K562 (cell line): ENCODE results near the gene TARS2. TPM values are rescaled to one million over a fixed set of nuclear protein-coding genes. Genes with fewer than 3 reads are reported as not detected.

Source experiments
- CBFA2T2 ChIP-seq: fragments of 450-650 bp; conservative IDR thresholded peaks from 2 replicates; pipeline ENCODE4 v1.6.1; 2017; ENCODE audit warnings: mild to moderate bottlenecking
- EWSR1 ChIP-seq: fragments of 450-650 bp; IDR thresholded peaks from 2 replicates; pipeline ENCODE4 v1.6.1; 2018; ENCODE audit warnings: borderline replicate concordance, mild to moderate bottlenecking, low read depth, moderate library complexity; ENCODE audit not compliant: partially characterized antibody
- GTF2A2 ChIP-seq: IDR thresholded peaks from 2 replicates; pipeline ENCODE4 v1.6.1; 2016; ENCODE audit warnings: mild to moderate bottlenecking, missing genetic modification characterization, missing compliant biosample characterization
- HEY1 ChIP-seq: fragments of 250-450 bp; sonication (Bioruptor Pico); IDR thresholded peaks from 2 replicates; pipeline ENCODE4 v1.5.0; 2020; ENCODE audit warnings: mild to moderate bottlenecking, moderate library complexity, borderline replicate concordance
- HNRNPLL ChIP-seq: fragments of 200-400 bp; formaldehyde crosslinking; IDR thresholded peaks from 2 replicates; pipeline ENCODE4 v1.6.1; 2017; ENCODE audit warnings: low read length, low read depth, mild to moderate bottlenecking; ENCODE audit not compliant: poor library complexity, severe bottlenecking
- HNRNPUL1 ChIP-seq: fragments of 200-400 bp; formaldehyde crosslinking; IDR thresholded peaks from 2 replicates; pipeline ENCODE4 v1.6.1; 2017; ENCODE audit warnings: low read length
- MAFG ChIP-seq: fragments of 450-650 bp; conservative IDR thresholded peaks from 2 replicates; pipeline ENCODE4 v1.6.1; 2016; ENCODE audit warnings: missing genetic modification characterization, missing compliant biosample characterization
- MED1 ChIP-seq: sonication (generic); formaldehyde crosslinking; IDR thresholded peaks from 2 replicates; pipeline ENCODE4 v1.8.1; 2023; ENCODE audit warnings: missing genetic modification reagents, borderline replicate concordance
- NBN ChIP-seq: fragments of 450-650 bp; IDR thresholded peaks from 2 replicates; pipeline ENCODE4 v1.6.1; 2016; ENCODE audit warnings: low read depth, mild to moderate bottlenecking
- NR0B1 ChIP-seq: fragments of 450-650 bp; IDR thresholded peaks from one replicate; pipeline ENCODE4 v1.6.1; 2018; ENCODE audit warnings: mild to moderate bottlenecking, moderate library complexity; ENCODE audit not compliant: partially characterized antibody
- PATZ1 ChIP-seq: fragments of 250-450 bp; sonication (Bioruptor Pico); IDR thresholded peaks from 2 replicates; pipeline ENCODE4 v1.5.0; 2020; ENCODE audit warnings: mild to moderate bottlenecking, borderline replicate concordance
- PKNOX1 ChIP-seq: fragments of 450-650 bp; IDR thresholded peaks from 2 replicates; pipeline ENCODE4 v1.6.1; 2016
- RBM15 ChIP-seq: fragments of 200-400 bp; formaldehyde crosslinking; IDR thresholded peaks from 2 replicates; pipeline ENCODE4 v1.6.1; 2018; ENCODE audit warnings: mild to moderate bottlenecking, low read length, moderate library complexity; ENCODE audit not compliant: insufficient read depth
- SRF ChIP-seq, 2 experiments: fragments of 250-450, 450-650 bp in 1 of 2; sonication (Bioruptor Pico) in 1 of 2; sonication (generic) in 1 of 2; formaldehyde crosslinking; IDR thresholded peaks; 2 replicates each; pipeline versions ENCODE4 v1.5.0 to v1.5.1; 2020 to 2022; ENCODE audit warnings: mild to moderate bottlenecking in 1 of 2, missing genetic modification reagents in 1 of 2
- TAF15 ChIP-seq: fragments of 200-400 bp; formaldehyde crosslinking; IDR thresholded peaks from 2 replicates; pipeline ENCODE4 v1.6.1; 2017; ENCODE audit warnings: mild to moderate bottlenecking, low read depth, low read length, moderate library complexity
- TOE1 ChIP-seq, 2 experiments: fragments of 450-650 bp in 1 of 2; sonication (generic) in 1 of 2; formaldehyde crosslinking in 1 of 2; IDR thresholded peaks; 2 replicates each; pipeline versions ENCODE4 v1.7.1 to v1.8.0; 2016 to 2022; ENCODE audit warnings: borderline replicate concordance in 2 of 2, mild to moderate bottlenecking in 2 of 2, antibody characterized with exemption in 1 of 2, inconsistent platforms in 1 of 2, low read depth in 1 of 2, missing genetic modification reagents in 1 of 2, moderate library complexity in 1 of 2
- ZBTB33 ChIP-seq: sonication (generic); formaldehyde crosslinking; IDR thresholded peaks from 2 replicates; pipeline ENCODE4 v1.8.1; 2023; ENCODE audit warnings: mild to moderate bottlenecking, missing genetic modification reagents
- ZFPM2 ChIP-seq: fragments of 250-450 bp; sonication (Bioruptor Pico); IDR thresholded peaks from 2 replicates; pipeline ENCODE4 v1.5.1; 2022; ENCODE audit warnings: mild to moderate bottlenecking
- ZKSCAN8 ChIP-seq: fragments of 200-800 bp; sonication (Bioruptor generic); IDR thresholded peaks from 2 replicates; pipeline ENCODE4 v1.6.1; 2016; ENCODE audit warnings: missing genetic modification characterization, missing compliant biosample characterization
- ZNF589 ChIP-seq: fragments of 200-800 bp; sonication (Bioruptor generic); IDR thresholded peaks from 2 replicates; pipeline ENCODE4 v1.6.1; 2016; ENCODE audit warnings: low read depth, missing genetic modification characterization, missing compliant biosample characterization
- polyA plus RNA-seq, 8 experiments: library from polyadenylated mRNA; depleted of rRNA in 4 of 8; stranded (reverse) in 5 of 8; unstranded in 3 of 8; fragments of >200 nt; fragmentation: Nextera tagmentation in 2 of 8; fragmentation: Illumina TruSeq in 1 of 8; extraction: Ambion mirVana in 2 of 8; extraction: Trizol in 1 of 8; gene quantifications; 2 replicates each; pipeline versions ENCODE4 v1.2.1 to v1.2.3, GENCODE V29; 2011 to 2014; ENCODE audit warnings: inconsistent platforms in 1 of 8, missing spikeins in 1 of 8
- total RNA-seq, 7 experiments: library from RNA; depleted of rRNA in 6 of 7; stranded (reverse); fragments of >200 nt in 6 of 7; fragmentation: Illumina TruSeq in 2 of 7; extraction: Trizol in 2 of 7; gene quantifications; 2 replicates each; pipeline versions ENCODE4 v1.2.1 to v1.2.3, GENCODE V29; 2011 to 2021; ENCODE audit warnings: low replicate concordance in 1 of 7

Gene TARS2
- total and polyA plus RNA-seq, 9 of the 15 experiments (the other 6 are each of a cell fraction or from before 2014, with no cell fraction given) = 17.0 to 64.2 (median 39.4) TPM

- TF ChIP-seq RBM15 (no peak), ZNF589 (CRISPR knock-in tag) (no peak), TAF15 (no peak), HNRNPUL1 (no peak), MED1 (CRISPR knock-in tag) (no peak), PKNOX1 (peak; percentile 17; the same call in 1 of the 2 replicates), HEY1 (CRISPR knock-in tag) (no peak), MAFG (tag) (no peak; the same call in 1 of the 2 replicates), EWSR1 (no peak), NR0B1 (no peak), ZKSCAN8 (CRISPR knock-in tag) (no peak), PATZ1 (CRISPR knock-in tag) (no peak), TOE1 (IDR thresholded peaks at IDR 0.05; ENCODE audit: borderline replicate concordance) (no peak), TOE1 (CRISPR knock-in tag; IDR thresholded peaks at IDR 0.05; ENCODE audit: borderline replicate concordance, low read depth) (no peak), ZBTB33 (no peak), GTF2A2 (tag) (no peak), HNRNPLL (no peak), SRF (CRISPR knock-in tag; IDR thresholded peaks at IDR 0.05) (no peak), ZFPM2 (CRISPR knock-in tag) (no peak), NBN (no peak; the same call in 1 of the 2 replicates), CBFA2T2 (no peak)
Measured at GRCh38 chr1:150507912-150508864, 21.0 kb downstream of the TARS2 start, which contains the start of gene ECM1 (continued).
